Germinal center (tissue), 1 donor: ENCODE measurements around the gene ZNF430.
A peak's percentile ranks its signal among the peaks of the same experiment; 100 is the strongest.
"Not testable (repeated sequence)": the region's sequence is repeated elsewhere in the genome, so short reads cannot be mapped to it uniquely, and the experiment has no call there.

Source experiments
- DNase-seq: peaks from one replicate; pipeline ENCODE4 v3.0.0; 2012; ENCODE audit warnings: mixed read lengths, low spot score

The ZNF430 gene

GRCh38 chr19:21020298-21021227 is at the start of gene ZNF430:
TSS of gene ZNF430 (plus strand) at chr19:21020657. CDS start at chr19:21020801, 144 bp downstream.
- DNase-seq, result peak; percentile 94

- not testable (repeated sequence) for DNase-seq
Measured at GRCh38 chr19:20992788-20993187, 27.7 kb upstream of the ZNF430 start.

GRCh38 chr19:20999731-21000352 is 20.6 kb upstream of the ZNF430 start:
- peak; percentile 99 for DNase-seq

- not testable (repeated sequence) for DNase-seq
Measured at GRCh38 chr19:21021238-21021637, 781 bp downstream of the ZNF430 start.

- no peak for DNase-seq
Measured at GRCh38 chr19:21022996-21023395, 2.5 kb downstream of the ZNF430 start.

GRCh38 chr19:21023901-21024300 is 3.4 kb downstream of the ZNF430 start:
- no peak for DNase-seq

- DNase-seq, result no peak
Measured at GRCh38 chr19:21028969-21029268, 8.5 kb downstream of the ZNF430 start.

- no peak for DNase-seq
Measured at GRCh38 chr19:21045028-21045427, 24.6 kb downstream of the ZNF430 start.

GRCh38 chr19:21046489-21046888 is 26.0 kb downstream of the ZNF430 start:
- DNase-seq, result no peak

- no peak for DNase-seq
Measured at GRCh38 chr19:21047716-21048115, 27.3 kb downstream of the ZNF430 start.

GRCh38 chr19:21052902-21053301 is 32.4 kb downstream of the ZNF430 start:
- no peak for DNase-seq

- no peak for DNase-seq
Measured at GRCh38 chr19:21065336-21065735, 44.9 kb downstream of the ZNF430 start.

- peak; percentile 89 for DNase-seq
Measured at GRCh38 chr19:21082011-21082975, 61.8 kb downstream of the ZNF430 start, which contains the start of gene ZNF714. TSS of gene ZNF714 (plus strand) at chr19:21082203. CDS start at chr19:21098269, 16,066 bp downstream.

- no peak for DNase-seq
Measured at GRCh38 chr19:21084343-21084742, 63.9 kb downstream of the ZNF430 start.

- no peak for DNase-seq
Measured at GRCh38 chr19:21087871-21088270, 67.4 kb downstream of the ZNF430 start.

GRCh38 chr19:21092109-21092508 is 71.7 kb downstream of the ZNF430 start:
- no peak for DNase-seq

GRCh38 chr19:21094347-21095025 is 74.0 kb downstream of the ZNF430 start:
- DNase-seq, result no peak

- DNase-seq, result no peak
Measured at GRCh38 chr19:21098291-21098690, 77.8 kb downstream of the ZNF430 start.

- DNase-seq, result no peak
Measured at GRCh38 chr19:21101521-21102242, 81.2 kb downstream of the ZNF430 start.

- DNase-seq, result no peak
Measured at GRCh38 chr19:21109116-21109515, 88.7 kb downstream of the ZNF430 start.
